Measurements from ENCODE around the gene KAZN.

- TF ChIP-seq CTCF (IDR thresholded peaks at IDR 0.05) (peak; percentile 75 to 92 (median 86)), POLR2A (IDR thresholded peaks at IDR 0.05) (no peak)
Measured at GRCh38 chr1:15027515-15027986, 429.1 kb downstream of the KAZN start.
